ENCODE results near the gene ZNF99.
"Not testable (repeated sequence)": the region's sequence is repeated elsewhere in the genome, so short reads cannot be mapped to it uniquely, and the experiment has no call there.

Gene ZNF99

GRCh38 chr19:22807061-22807835, 23.3 kb upstream of the ZNF99 start:
- Histone ChIP-seq H3K36me3 (ENCODE audit: control insufficient read depth, insufficient read depth, low read length) (no peaks in the 10 kb centered on the region), H3K4me2 (ENCODE audit: low read length) (peak overlapping the region; percentile 80), H3K9ac (no peak overlapping the region), H3K27ac (no peak overlapping the region), H2AFZ (no peak overlapping the region), H3K4me3 (ENCODE audit: low read depth, low read length) (peak overlapping the region; percentile 44), H3K27me3 (ENCODE audit: control insufficient read depth, insufficient read depth, low read length) (no peaks in the 10 kb centered on the region), H3K9me3 (ENCODE audit: control insufficient read depth, low read length) (no peaks in the 10 kb centered on the region), H3K4me1 (no peaks in the 10 kb centered on the region), H3K79me2 (no peaks in the 10 kb centered on the region)
- TF ChIP-seq CTCF (IDR thresholded peaks at IDR 0.05): no peak

DNA sequence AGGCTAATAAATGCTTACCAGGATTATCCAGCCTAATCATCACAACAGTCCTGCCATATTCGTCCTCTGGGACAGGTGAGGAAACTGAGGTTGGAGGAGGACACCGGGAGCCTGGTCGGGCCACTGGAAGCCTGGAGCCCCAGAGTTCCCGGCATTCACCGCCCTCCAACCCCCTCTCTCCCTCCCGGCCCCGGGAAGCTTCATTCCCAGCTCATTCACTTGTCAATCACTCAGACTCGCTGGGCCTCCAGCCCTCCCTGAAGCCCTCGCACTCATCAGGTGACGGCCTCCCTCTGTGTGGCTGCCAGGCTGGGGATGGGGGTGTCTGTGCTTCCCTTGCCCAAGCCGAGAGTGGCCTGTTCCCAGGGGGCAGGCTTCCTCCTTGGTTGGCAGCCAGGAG, 22.5 kb upstream of the ZNF99 start:
- H3K4me3 ChIP-seq (ENCODE audit: low read depth, low read length): no peak overlapping the region

DNA sequence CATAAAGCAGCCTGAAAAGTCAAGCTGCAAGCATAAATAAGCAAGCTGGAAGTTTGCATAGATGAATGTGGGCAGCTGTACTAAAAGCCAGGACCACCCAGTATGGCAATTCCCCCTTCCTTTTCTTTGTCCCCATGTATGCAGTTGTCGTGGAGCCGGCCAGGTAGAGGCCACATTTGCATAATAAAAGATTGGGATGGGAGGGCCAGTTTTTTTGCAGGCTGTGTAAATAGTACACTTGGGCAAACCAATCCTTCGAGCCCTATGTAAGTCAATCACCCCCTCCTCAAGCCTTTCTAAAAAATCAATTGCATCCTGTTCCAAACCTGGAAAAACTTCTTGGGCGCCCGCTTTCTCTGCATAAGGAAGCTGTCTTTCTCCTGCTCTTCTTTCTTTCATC, 13.1 kb upstream of the ZNF99 start:
- TF ChIP-seq CTCF (IDR thresholded peaks at IDR 0.05): no peak
- Histone ChIP-seq H3K4me3 (ENCODE audit: low read depth, low read length) (no peak overlapping the region), H3K4me2 (ENCODE audit: low read length) (no peak overlapping the region), H3K36me3 (ENCODE audit: control insufficient read depth, insufficient read depth, low read length) (no peaks in the 10 kb centered on the region), H3K27me3 (ENCODE audit: control insufficient read depth, insufficient read depth, low read length) (no peaks in the 10 kb centered on the region), H3K9me3 (ENCODE audit: control insufficient read depth, low read length) (no peaks in the 10 kb centered on the region), H2AFZ (no peak overlapping the region), H3K9ac (no peak overlapping the region), H3K4me1 (no peaks in the 10 kb centered on the region), H3K79me2 (no peaks in the 10 kb centered on the region), H3K27ac (no peak overlapping the region)

More for the DNA sequence above, 22.5 kb upstream of the ZNF99 start:
- Histone ChIP-seq H3K4me1 (no peaks in the 10 kb centered on the region), H3K4me2 (ENCODE audit: low read length) (peak overlapping the region; percentile 3), H3K27ac (no peak overlapping the region), H2AFZ (no peak overlapping the region), H3K9ac (no peak overlapping the region), H3K27me3 (ENCODE audit: control insufficient read depth, insufficient read depth, low read length) (no peaks in the 10 kb centered on the region), H3K36me3 (ENCODE audit: control insufficient read depth, insufficient read depth, low read length) (no peaks in the 10 kb centered on the region), H3K9me3 (ENCODE audit: control insufficient read depth, low read length) (no peaks in the 10 kb centered on the region), H3K79me2 (no peaks in the 10 kb centered on the region)
- no peak for TF ChIP-seq CTCF (IDR thresholded peaks at IDR 0.05)

DNA sequence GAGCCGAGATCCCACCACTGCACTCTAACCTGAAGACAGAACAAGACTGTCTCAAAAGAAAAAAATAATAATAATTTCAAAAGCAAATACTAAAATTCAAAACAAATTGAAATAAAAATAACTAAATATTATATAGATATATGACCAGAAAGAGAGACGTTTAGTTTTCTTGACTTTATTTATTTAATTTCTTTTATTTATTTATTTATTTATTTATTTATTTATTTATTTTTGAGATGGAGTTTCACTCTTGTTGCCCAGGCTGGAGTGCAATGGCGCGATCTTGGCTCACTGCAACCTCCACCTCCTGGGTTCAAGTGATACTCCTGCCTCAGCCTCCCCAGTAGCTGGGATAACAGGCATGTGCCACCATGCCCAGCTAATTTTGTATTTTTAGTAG, 8.9 kb upstream of the ZNF99 start:
- H3K9ac ChIP-seq; H3K27me3 ChIP-seq (ENCODE audit: control insufficient read depth, insufficient read depth, low read length); H3K27ac ChIP-seq; H3K4me3 ChIP-seq (ENCODE audit: low read depth, low read length); H3K79me2 ChIP-seq; H3K9me3 ChIP-seq (ENCODE audit: control insufficient read depth, low read length); H2AFZ ChIP-seq; H3K36me3 ChIP-seq (ENCODE audit: control insufficient read depth, insufficient read depth, low read length); H3K4me2 ChIP-seq (ENCODE audit: low read length); H3K4me1 ChIP-seq: not testable (repeated sequence)

- no peak overlapping the region for H3K27ac ChIP-seq
- H3K4me3 ChIP-seq (ENCODE audit: low read depth, low read length): no peak overlapping the region
- H2AFZ ChIP-seq: no peak overlapping the region
- no peaks in the 10 kb centered on the region for H3K27me3 ChIP-seq (ENCODE audit: control insufficient read depth, insufficient read depth, low read length)
- no peaks in the 10 kb centered on the region for H3K79me2 ChIP-seq
- TF ChIP-seq CTCF (IDR thresholded peaks at IDR 0.05): no peak
- H3K36me3 ChIP-seq (ENCODE audit: control insufficient read depth, insufficient read depth, low read length): no peaks in the 10 kb centered on the region
- H3K4me1 ChIP-seq: no peaks in the 10 kb centered on the region
- no peak overlapping the region for H3K9ac ChIP-seq
- no peaks in the 10 kb centered on the region for H3K9me3 ChIP-seq (ENCODE audit: control insufficient read depth, low read length)
- H3K4me2 ChIP-seq (ENCODE audit: low read length): no peak overlapping the region
Observed at GRCh38 chr19:22735911-22736645, 47.9 kb downstream of the ZNF99 start.

All from parathyroid adenoma (tissue), 2 donors.